Measurements from ENCODE around the gene GSTA2.

- TF ChIP-seq EZH2phosphoT487 (IDR thresholded peaks at IDR 0.05; ENCODE audit: insufficient read depth, low read depth), result no peak
- TF ChIP-seq EZH2 (IDR thresholded peaks at IDR 0.05; ENCODE audit: insufficient read depth, poor library complexity, severe bottlenecking), result no peak
Measured at GRCh38 chr6:52718550-52718949, 44.7 kb downstream of the GSTA2 start.
